Hindlimb muscle (tissue), 1 donor: ENCODE results near the gene RFK. TPM values are rescaled to one million over a fixed set of nuclear protein-coding genes. Genes with fewer than 3 reads are reported as not detected.
"Not testable (repeated sequence)": the region's sequence is repeated elsewhere in the genome, so short reads cannot be mapped to it uniquely, and the experiment has no call there.

Source experiments
- DNase-seq: peaks from one replicate; pipeline ENCODE4 v3.0.0-alpha.2; 2013
- polyA plus RNA-seq: library from polyadenylated mRNA; unstranded; fragments of 120-200 nt; gene quantifications from one replicate; pipeline ENCODE4 v1.2.1, GENCODE V29; 2013; ENCODE audit not compliant: insufficient read length

Gene RFK
- polyA plus RNA-seq, 1 donor = 11.3 TPM

DNA sequence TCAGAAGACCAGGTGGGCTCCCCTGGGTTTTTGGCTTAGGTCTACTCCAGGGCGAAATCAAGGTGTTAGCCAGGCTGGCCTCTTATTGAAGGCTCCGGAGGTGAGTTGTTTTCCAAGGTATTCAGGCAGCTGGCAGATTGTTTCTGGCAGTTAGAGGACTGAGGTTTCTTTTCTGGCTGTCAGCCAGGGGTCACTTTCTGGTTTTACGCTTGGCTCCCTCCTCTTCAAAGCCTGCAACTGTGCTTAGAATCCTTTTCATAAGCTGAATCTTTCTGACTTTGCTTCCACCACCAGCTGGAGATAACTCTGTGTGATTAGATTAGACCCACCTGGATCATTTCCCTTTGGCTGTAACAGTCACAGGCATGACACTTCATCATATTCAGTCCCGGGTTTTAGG is 24.6 kb downstream of the RFK start:
- DNase-seq = no peak

DNA sequence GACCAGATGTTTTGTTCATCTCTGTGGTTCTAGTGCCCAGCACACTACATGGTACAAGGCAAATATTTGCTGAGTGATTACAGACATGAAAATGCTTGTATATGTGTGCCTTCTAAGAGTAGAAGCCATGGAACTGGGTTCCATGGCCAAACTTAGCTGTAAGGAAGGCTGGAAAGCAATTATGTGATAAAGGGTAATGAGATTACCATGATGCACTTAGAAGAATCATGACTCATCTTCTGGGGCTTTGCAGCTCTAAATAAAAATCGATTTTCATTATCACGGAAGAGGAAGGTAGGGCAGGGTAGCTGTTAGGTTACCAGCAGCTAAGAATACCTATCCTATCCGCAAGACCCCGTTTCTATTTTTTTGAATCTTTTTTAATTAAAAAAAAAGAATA is 28.0 kb downstream of the RFK start:
- DNase-seq = no peak

DNA sequence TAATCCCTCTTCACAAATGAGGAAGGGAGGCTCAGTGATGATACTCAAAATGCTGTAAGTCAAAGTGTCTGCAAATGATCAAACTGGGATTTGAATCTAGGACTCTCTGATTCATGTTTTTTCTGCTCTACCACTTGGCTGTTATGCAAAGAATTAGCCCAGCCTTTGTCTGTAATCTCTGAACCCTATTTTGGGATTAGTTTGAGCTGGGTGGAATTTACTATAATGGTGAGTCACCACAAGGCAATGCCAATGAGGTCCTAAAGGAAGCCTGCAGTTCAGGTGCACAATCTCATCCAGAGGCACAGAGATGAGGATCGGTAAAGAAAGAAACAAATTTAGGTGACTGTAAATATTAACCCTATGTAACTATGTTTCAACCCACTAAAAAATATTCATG is 29.2 kb downstream of the RFK start:
- no peak for DNase-seq

DNA sequence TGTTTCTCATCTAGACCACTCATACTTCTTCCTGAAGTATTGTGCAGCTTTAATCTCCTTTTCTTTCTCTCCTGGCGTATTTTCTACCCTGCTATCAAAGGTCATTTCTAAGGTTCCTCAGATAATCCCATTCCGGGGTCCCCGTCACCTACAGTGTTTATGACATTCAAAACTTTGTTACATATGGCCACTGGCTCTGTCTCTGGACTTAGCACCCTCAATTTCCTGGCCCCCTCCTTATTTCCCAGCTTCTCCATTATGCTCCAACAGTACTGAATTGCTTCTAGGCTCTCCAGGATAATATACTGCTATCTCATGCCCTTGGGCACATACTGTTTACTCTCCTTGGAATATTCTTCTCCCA is 31.2 kb downstream of the RFK start:
- DNase-seq = no peak

DNA sequence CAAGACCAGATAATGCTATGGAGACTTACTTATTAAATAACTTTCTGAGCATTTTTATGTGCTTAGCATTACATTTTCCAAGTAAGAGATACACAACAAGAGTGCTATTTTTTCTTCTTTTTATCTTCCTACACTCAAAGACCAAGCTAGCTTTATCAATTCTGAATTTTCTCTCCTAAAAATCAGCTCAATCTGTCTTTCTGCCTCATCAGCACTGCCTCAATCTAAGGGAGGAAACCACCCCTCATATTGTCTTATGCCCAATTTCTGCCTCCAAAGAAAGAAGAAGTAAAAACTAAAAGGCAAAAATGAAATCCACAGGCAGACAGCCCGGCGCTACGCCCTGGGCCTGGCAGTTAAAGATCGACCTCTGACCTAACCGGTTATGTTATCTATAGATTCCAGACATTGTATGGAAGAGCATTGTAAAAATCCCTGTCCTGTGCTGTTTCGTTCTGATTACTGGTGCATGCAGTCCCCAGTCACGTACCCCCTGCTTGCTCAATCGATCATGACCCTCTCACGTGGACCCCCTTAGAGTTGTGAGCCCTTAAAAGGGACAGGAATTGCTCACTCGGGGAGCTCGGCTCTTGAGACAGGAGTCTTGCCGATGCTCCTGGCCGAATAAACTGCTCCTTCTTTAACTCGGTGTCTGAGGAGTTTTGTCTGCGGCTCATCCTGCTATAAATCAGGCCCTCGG is 31.7 kb downstream of the RFK start:
- not testable (repeated sequence) for DNase-seq

DNA sequence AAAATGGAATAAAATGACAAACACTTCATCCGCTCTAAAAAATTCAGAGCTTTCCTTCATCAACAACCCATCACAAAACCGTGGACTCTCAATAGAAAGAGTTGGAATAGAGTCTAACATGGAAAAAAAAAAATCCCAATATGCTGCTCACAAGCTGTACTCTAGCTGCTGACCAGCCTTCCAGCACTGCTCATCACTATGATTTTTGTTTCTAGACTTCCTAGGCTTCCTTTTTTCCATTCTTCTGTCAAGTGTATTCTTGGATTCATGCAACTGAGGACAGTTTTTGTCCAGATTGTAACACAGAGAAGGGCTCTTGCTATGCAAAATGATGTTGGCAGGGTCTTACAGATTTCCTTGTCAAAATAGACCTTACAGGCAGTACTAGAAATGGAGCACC is 34.5 kb downstream of the RFK start:
- DNase-seq = no peak

DNA sequence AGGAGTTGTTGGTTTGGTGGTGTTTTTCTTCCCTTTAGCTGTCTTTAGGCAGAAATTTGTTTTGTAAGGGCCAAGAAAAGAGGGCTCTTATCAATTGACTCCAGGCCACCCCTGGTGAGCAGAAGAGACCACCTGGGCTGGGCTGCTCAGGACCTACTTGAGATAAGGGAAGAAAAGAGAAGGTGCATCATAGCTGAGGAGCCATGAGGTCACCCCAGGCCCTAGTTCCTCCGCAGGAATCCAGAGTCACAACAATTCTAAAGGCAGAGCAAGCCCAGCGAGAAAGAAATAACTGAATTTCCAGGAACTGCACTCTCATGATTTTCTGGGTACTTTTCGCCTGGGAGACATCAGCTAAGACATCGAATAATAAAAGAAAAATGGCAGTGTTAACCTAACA is 34.9 kb downstream of the RFK start:
- no peak for DNase-seq

DNA sequence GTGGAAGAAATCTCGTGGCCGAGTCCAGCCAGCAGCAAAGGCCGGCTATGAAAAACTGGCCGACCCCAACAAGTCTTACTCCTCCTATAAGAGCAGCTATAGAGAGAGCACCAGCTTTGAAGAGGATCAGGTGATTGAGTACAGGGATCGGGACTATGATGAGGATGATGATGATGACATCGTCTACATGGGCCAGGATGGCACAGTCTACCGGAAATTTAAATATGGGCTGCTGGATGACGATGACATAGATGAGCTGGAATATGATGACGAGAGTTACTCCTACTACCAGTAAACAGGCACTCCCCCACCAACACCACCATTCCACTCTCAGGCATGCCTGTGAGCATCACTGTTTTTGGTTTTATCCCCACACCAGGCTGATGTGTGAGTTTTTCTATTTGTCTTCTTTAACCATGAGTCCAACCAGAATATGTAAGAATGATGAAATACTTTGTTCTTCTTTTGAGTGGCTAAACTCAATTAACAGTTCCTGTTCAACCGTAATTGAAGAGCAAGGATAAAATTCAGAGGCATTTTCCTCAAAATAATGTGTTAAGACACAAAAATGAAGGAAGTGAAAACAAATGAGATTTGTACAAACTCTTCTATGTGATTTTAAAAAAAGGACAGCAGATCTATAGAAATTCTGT is 35.5 kb downstream of the RFK start:
- DNase-seq = no peak

DNA sequence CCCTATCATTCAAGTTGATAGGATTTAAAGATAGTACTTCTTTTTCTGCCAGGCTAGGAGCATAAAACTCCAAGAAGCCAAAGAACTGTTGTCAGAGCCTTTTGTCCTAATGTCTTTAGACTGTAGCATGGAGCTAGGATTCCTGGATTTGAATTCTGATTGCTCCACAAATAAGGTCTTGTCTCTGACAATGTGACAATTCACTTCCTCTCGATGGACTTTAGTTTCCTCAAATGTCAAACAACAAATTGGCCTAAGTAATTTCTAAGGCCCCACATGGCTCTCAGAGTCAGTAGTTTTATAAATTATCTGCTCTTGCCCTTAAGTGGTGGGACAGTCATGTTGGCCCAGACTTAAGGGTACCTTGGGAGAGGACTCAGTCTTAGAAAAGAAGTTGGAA is 36.7 kb downstream of the RFK start:
- no peak for DNase-seq

DNA sequence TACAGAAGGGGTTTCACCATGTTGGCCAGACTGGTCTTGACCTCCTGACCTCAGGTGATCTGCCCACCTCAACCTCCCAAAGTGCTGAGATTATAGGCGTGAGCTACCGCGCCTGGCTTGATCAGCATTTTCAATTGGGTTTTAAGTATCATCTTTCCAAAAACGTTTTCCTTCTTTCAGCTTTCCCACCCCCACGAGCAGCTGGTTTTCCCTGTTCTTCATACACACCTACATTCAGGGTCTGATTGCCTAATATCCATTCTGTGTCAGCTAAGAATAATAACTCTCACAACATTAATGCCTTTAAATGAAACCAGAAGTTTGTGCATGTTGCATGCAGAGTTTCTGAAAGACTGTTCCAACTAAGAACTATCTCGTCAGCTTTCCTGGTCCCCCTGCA is 38.3 kb downstream of the RFK start:
- no peak for DNase-seq

DNA sequence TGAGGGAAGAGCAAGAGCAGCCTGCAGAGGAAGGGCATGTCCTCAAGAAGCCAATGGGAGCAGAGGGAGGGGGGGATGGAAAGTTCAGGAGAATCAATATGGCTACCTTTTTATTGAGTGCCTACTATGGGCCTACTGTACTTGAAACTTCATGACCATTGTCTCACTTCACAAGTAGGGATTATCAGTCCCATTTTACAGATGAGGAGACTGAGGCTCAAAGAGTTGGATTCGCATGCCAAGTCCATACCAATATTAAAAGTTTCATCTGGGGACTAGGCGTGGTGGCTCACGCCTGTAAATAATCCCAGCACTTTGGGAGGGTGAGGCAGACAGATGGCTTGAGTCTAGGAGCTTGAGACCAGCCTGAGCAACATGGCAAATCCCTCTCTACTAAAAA is 40.0 kb downstream of the RFK start:
- no peak for DNase-seq

DNA sequence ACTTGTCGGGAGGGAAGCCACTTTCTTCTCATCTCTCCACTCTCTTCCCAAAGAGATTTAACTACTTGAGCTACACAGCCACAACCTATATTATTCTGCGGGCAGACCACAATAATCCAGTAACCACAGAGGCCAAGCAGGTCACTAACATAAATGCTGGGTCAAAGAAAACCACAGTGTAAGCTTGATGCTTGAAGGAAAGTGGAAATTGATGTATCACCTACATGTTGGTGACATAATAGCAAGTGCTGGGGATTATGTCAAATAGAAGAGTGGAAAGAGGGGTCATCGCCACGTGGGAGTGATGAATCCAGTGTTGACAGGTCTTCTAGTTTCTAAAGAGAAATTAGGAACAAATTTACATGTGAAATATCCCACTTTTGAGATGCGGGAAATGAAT is 40.9 kb downstream of the RFK start:
- DNase-seq = no peak

DNA sequence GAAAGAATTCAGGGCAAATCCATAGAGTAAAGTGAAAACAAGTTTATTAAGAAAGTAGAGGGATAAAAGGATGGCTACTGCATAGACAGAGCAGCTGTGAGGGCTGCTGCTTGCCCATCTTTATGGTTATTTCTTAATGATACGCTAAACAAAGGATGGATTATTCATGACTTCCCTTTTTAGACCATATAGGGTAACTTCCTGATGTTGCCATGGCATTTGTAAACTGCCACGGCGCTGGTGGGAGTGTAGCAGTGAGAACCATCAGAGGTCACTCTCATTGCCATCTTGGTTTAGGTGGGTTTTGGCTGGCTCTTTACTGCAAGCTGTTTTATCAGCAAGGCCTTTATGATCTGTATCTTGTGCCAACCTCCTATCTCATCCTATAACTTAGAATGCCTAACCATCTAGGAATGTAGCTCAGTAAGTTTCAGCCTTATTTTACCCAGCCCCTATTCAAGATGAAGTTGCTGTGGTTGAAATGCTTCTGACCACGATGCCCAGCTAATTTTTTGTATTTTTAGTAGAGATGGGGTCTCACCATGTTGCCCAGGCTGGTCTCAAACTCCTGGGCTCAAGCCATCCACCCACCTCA is 42.1 kb downstream of the RFK start:
- DNase-seq = no peak

DNA sequence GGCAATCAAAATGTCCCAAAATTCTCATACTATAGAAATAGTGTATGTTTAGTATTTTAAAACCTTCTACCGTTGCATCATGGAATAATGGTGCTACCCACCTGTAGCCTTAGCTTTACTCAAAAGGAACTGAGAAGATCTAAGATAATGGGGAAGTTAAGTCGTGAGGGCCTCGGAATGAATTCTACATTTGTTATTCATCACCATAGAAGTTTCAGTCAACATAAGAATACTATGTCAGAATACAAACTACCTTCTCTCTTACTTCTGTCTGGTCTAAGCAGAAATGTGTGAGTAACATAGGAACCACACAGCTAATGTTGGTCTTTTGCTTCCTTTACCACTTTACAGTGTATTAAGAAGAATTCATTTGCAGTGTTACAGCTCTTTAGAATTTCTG is 43.2 kb downstream of the RFK start:
- no peak for DNase-seq

DNA sequence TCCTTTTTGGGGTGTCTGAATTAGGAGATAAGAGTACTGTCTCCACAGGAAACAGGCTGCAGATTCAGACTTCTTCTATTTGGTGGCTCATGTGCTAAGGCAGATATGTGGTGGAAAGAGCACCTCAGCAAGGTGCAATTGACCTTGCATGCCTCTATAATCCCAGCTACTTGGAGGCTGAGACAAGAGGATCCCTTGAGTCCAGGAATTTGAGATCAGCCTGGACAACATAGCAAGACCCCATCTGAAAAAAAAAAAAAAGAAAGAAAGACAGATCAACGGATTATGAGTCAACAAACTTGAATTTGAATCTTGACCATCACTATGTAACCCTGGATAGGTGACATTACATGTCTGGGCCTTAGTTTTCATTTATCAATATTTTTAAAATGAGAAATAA is 44.4 kb downstream of the RFK start:
- DNase-seq = no peak

DNA sequence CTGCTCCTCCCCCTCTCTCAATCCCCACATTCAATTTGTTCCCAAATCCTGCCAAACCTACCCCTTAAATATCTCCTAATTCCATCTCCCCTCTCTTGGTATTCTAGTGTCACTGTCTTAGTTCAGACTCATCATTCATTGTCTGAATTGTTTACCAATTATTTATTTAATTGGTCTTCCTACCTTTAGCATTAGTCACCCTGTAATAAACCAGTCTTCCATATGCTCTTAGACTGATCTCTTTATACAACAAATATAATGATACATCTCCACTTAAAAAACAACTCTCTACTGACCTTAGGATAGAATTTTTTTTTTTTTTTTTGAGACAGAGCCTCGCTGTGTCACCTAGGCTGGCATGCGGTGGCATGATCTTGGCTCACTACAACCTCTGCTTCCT is 51.4 kb downstream of the RFK start:
- no peak for DNase-seq

DNA sequence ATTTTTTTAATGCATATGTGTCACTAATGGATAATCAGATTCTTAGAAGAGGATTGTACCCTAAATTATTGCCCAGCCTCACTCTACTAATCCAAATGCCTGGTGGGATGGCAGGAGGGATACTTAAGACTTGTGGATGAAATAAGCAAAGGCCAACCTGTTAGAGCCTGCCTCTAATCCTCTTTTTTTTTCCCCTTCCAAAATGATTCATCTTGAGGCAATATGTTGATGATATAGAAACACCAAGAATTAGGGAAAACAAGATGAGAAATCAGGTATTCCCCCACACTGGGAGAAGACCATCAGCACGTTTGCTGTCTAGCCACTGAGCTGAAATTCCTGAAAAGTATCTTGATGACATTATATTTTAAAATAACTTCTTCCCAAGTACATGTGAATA is 52.0 kb downstream of the RFK start:
- DNase-seq = no peak

DNA sequence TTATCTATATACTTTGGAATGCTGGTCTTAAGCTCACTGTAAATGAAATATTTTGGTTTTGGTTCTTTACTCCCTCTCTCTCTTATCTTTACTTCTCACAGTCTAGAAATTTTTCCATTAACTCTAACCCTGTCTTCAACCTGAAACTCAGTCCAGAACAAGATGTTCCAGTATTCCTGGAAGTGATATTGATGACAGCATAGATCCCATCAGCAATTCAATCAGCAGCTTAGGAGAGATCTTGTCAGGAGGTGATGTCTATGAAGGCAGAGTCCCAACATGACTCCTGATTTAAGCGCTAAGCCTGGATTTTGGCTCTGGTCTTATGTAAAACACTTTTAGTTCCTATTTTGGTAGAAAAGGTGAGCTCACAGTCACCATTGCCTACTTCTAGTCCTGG is 52.6 kb downstream of the RFK start:
- DNase-seq = no peak

DNA sequence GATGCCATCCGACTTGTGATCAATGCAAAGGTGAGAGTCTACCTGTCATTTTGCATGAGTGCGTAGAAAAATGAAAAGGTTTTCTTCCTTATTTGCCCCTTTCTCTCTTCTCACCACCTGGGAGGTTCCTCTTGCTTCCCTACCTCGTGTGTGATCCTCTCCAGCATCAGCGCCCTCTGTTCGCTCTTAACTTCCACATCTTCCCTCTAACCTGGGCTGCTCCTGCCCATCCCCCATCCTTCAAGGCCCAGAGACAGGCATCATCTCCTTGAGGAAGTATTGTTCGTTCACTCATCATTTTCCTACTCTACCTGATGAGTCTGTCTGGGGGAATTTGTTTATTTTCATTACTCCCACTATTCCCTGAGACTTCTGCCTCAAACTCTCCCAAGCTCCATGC is 55.8 kb downstream of the RFK start:
- DNase-seq = no peak

DNA sequence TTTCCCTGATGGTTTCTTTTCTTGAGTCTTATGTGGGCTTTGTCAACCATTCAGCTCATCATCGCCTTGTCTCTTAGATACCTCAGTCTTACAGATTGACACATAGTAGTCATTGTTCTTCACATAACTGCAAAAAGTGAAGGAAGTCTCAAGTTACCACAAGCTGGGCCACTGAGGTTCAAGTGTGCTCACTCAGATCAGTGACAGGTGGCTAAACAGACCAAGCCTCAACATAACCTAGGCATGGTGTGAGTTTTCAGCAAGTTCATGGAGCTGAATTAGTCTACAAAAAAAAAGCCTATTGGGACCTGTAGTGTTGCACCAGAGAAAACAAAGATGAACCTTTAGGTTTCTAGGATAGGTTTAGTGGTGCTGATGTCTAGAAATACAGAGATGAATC is 58.2 kb downstream of the RFK start:
- DNase-seq = no peak
